Hypothalamus (tissue), 51 donors: ENCODE measurements around the gene CAPN2.
"Not testable (repeated sequence)": the region's sequence is repeated elsewhere in the genome, so short reads cannot be mapped to it uniquely, and the experiment has no call there.

ENCODE experiments used
- DNase-seq, 51 donors: peaks; one replicate each; lab custom pipeline; 2025; lab: John Stamatoyannopoulos, UW

CAPN2 gene

DNA sequence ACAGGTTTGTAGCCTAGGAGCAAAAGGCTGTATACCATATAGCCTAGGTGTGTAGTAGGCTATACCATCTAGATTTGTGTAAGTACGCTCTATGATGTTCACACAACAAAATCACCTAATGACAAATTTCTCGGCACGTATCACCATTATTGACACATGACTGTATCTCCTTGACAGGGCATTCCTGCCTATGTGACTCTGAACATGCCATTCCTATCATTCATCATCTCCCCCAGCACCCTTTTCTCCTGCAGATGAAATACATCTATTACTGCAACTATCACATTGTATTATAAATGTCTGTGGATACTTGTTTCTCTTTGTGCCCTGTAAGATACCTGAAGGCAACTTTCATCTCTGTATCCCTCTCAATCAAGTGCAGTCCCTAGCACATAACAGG is 103.5 kb downstream of the CAPN2 start:
- no peak for DNase-seq

DNA sequence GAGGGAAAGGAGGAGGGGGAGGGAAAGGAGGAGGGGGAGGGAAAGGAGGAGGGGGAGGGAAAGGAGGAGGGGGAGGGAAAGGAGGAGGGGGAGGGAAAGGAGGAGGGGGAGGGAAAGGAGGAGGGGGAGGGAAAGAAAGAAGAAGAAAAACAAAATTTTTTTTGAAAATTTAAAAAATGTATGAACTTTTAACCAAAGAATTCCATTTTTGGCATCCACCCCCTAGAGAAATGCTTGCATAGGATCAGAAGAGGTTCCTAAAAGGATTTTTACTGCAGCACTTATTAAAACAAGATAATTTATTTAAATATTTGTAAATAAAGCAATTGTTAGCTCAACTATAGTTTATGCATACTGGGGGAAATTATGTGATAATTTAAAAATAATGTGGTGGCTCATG is 104.9 kb downstream of the CAPN2 start:
- DNase-seq, result not testable (repeated sequence)

DNA sequence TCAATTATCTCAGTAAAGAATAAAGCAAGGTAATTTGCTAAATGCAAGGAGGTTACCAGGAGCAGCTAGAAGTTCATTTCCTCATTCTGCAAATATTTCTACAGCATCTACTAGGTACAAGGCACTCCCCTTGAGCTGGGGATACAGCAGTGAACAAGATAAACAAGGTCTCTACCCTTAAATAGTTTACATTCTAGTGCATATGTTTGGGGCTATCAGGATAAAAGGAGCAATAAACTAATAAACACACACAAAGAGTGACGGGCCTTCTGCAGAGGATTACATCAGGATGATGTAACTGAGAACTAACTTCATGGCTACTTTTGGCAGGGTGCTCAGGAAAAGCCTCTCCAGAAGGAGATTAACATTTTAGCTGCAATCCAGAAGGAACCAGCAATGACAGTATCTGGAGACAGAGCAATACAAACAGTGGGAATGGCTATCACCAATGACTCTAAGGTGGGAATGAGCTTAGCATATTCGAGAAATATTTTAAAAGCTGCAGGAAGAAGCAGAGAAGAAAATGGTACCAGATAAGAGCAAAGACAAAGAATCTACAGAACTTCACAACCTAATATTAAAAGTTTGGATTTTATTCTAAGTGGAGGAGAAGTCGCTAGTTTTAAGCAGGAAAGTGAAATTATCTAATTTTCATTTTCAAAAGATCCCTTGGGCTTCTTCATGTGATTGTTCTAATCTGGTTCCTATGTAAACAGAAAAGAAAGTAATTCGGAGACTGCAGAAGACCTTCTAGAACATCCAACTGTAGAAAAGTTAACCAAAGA is 107.6 kb downstream of the CAPN2 start:
- DNase-seq, result no peak

DNA sequence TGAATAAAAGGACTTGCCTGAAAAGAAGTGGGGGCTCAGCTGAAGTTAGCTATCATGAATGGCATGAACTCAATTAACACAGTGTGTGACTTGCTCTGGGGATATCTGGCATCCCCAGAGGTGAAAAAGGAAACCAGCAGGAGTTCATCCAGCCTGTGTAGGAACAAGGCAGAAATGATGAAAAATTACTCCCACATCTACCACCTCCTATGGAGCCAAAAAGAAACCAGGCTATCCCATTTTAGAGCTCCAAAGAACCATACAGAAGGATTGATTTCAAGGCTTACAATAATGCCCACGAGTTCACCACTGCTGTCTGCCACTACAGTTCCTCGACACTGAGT is 108.1 kb downstream of the CAPN2 start:
- DNase-seq, result no peak

DNA sequence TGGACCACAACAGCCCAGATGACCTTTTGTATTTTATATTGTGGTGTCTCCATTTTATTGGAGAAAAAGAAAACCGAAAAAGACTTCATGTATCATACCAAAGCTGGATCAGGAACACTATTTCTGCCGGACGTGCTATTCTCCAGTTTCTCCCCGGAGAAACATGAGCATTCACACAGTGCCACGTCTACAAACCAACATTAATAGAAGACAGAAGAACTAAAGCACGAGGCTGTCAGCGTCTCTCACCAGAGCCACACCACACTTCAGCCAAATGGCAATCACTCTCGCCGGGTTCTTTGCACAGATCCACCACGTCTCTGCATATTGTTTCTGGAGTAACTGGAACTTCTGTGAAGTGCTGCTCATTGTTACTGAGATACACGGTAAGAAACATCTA is 108.6 kb downstream of the CAPN2 start:
- DNase-seq, result no peak

DNA sequence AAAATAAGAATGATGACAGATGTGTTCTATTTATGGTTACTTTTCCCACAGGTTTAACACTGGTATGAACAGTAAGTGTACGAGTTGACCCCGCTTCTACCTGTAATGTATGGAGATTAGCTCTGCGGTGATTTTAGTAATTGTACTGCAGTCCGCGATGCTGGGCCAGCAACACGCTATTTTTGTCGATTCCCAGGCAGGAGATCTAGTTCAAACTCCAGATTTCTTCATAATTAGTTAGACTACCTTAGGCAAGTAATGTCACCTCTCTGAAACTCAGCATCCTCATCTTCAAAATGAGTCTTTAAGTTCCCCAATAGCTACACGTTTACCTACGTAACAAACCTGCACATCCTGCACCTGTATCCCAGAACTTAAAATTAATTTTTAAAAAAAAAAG is 111.9 kb downstream of the CAPN2 start:
- DNase-seq, result no peak

DNA sequence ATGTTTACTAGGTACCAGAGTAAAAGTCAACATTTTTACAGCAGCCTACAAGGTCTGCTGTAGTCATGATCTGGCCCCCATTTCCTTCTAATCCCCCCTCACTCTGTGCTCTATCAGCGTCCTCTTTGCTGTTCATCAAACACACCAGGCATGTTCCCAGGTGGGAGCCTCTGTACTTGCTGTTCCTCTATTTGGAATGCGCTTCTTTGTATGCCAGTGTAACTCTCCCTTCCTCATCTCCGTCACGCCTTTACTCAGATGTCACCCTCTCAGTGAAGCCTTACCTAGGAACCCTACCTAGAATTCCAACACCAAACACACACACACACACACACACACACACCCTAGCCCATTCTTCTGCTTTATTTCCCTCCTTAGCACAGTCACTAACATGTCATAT is 112.4 kb downstream of the CAPN2 start:
- DNase-seq, result no peak
